ENCODE data around the gene LYG1. TPM values are rescaled to one million over a fixed set of nuclear protein-coding genes. Genes with fewer than 3 reads are reported as not detected.
"Not testable (repeated sequence)": the region's sequence is repeated elsewhere in the genome, so short reads cannot be mapped to it uniquely, and the experiment has no call there.

Gene LYG1
- total RNA-seq (10 to 100 TPM in 1 of 5 donors, 1 to 10 TPM in 2, not detected in 2; 1.1 to 16.4 (median 2.6) TPM), polyA plus RNA-seq (1 to 10 TPM in 1 of 3 donors, under 1 TPM in 1, not detected in 1; 1.00 to 3.7 TPM)
- long read RNA-seq, donor 1: 0 reads
- long read RNA-seq, donor 2: 0 reads
- long read RNA-seq, donor 3: 0 reads
- long read RNA-seq, donor 4: 0 reads
- long read RNA-seq, donor 5: 0 reads
- long read RNA-seq, donor 6: 0 reads
- long read RNA-seq, donor 7: 0 reads
- long read RNA-seq, donor 8: 0 reads
- long read RNA-seq, donor 9: 0 reads
- long read RNA-seq, donor 10: 0 reads

GRCh38 chr2:99301097-99301496 lies at the start of gene LYG1:
TSS of gene LYG1 (minus strand) at chr2:99301197. CDS start at chr2:99295670, 5,527 bp downstream.
- H3K9me3 ChIP-seq; H3K27me3 ChIP-seq; intact Hi-C loops (cut with DNase I; ENCODE audit: low total_unique reads); DNase-seq; H3K27ac ChIP-seq; H3K4me3 ChIP-seq; H3K4me1 ChIP-seq: not testable (repeated sequence)
- peaks cover 8 to 30% (median 21%) of the 10 kb centered on the region in 4 donors for H3K36me3 ChIP-seq
- 82 to 96% (median 93%) methylated on average over 2 of the region's 2 CpGs for WGBS, 5 donors

DNA sequence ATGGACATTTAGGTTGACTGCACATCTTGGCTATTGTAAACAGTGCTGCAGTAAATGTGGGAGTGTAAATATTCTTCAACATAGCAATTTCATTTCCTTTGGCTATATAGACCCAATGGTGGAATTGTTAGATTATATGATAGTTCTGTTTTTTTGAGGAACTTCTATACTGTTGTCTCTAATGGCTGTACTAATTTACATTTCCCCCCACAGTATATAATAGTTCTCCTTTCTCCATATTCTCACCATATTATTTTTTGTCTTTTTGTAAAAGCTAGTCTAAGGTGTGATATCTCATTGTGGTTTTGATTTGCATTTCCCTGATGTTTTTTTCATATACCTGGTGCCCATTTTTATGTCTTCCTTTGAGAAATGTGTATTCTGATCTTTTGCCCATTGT lies 49.2 kb upstream of the LYG1 start:
- H3K36me3 ChIP-seq: no peaks in the 10 kb centered on the region
- intact Hi-C loops (cut with DNase I; ENCODE audit: low total_unique reads): no loop called here
- H3K4me3 ChIP-seq: no peak overlapping the region
- DNase-seq: no peak
- no peak overlapping the region for H3K27ac ChIP-seq
- no peaks in the 10 kb centered on the region for H3K9me3 ChIP-seq
- H3K4me1 ChIP-seq: peaks cover 0 to 37% (median 9%) of the 10 kb centered on the region in 4 donors
- TF ChIP-seq, protein P1, sequence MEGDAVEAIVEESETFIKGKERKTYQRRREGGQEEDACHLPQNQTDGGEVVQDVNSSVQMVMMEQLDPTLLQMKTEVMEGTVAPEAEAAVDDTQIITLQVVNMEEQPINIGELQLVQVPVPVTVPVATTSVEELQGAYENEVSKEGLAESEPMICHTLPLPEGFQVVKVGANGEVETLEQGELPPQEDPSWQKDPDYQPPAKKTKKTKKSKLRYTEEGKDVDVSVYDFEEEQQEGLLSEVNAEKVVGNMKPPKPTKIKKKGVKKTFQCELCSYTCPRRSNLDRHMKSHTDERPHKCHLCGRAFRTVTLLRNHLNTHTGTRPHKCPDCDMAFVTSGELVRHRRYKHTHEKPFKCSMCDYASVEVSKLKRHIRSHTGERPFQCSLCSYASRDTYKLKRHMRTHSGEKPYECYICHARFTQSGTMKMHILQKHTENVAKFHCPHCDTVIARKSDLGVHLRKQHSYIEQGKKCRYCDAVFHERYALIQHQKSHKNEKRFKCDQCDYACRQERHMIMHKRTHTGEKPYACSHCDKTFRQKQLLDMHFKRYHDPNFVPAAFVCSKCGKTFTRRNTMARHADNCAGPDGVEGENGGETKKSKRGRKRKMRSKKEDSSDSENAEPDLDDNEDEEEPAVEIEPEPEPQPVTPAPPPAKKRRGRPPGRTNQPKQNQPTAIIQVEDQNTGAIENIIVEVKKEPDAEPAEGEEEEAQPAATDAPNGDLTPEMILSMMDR (IDR thresholded peaks at IDR 0.05): no peak
- TF ChIP-seq POLR2AphosphoS5 (IDR thresholded peaks at IDR 0.05) (no peak), EP300 (IDR thresholded peaks at IDR 0.05) (no peak), POLR2A (IDR thresholded peaks at IDR 0.05) (no peak)
- H3K27me3 ChIP-seq: no peaks in the 10 kb centered on the region

GRCh38 chr2:99348173-99348572 lies 47.2 kb upstream of the LYG1 start:
- no peaks in the 10 kb centered on the region for H3K9me3 ChIP-seq
- intact Hi-C loops (cut with DNase I; ENCODE audit: low total_unique reads): no loop called here
- no peak for DNase-seq
- H3K27me3 ChIP-seq: no peaks in the 10 kb centered on the region
- no peaks in the 10 kb centered on the region for H3K36me3 ChIP-seq
- H3K4me3 ChIP-seq: no peak overlapping the region
- TF ChIP-seq POLR2AphosphoS5 (IDR thresholded peaks at IDR 0.05): no peak
- no peak for TF ChIP-seq POLR2A (IDR thresholded peaks at IDR 0.05)
- TF ChIP-seq EP300 (IDR thresholded peaks at IDR 0.05): no peak
- TF ChIP-seq, protein P1 (IDR thresholded peaks at IDR 0.05): no peak
- WGBS, 5 donors: 70 to 91% (median 78%) methylated on average over 3 of the region's 3 CpGs
- no peak overlapping the region for H3K27ac ChIP-seq
- peaks cover 0 to 33% (median 9%) of the 10 kb centered on the region in 4 donors for H3K4me1 ChIP-seq

- TF ChIP-seq, protein P1 (IDR thresholded peaks at IDR 0.05): no peak
- TF ChIP-seq POLR2A (IDR thresholded peaks at IDR 0.05) (no peak), POLR2AphosphoS5 (IDR thresholded peaks at IDR 0.05) (no peak), EP300 (IDR thresholded peaks at IDR 0.05) (no peak)
- intact Hi-C loops (cut with DNase I; ENCODE audit: low total_unique reads): no loop called here
These were observed 45.2 kb upstream of the LYG1 start for GRCh38 chr2:99346218-99346617.

GRCh38 chr2:99345446-99345845 lies 44.4 kb upstream of the LYG1 start:
- 96 to 100% (median 97%) methylated on average over 7 of the region's 7 CpGs for WGBS, 5 donors
- intact Hi-C loops (cut with DNase I; ENCODE audit: low total_unique reads); H3K27me3 ChIP-seq; H3K4me3 ChIP-seq; H3K36me3 ChIP-seq; H3K27ac ChIP-seq; H3K9me3 ChIP-seq; DNase-seq: not testable (repeated sequence)
- peaks cover 2 to 42% (median 13%) of the 10 kb centered on the region in 4 donors for H3K4me1 ChIP-seq

More at GRCh38 chr2:99346218-99346617, 45.2 kb upstream of the LYG1 start:
- DNase-seq: no peak
- Histone ChIP-seq H3K9me3 (no peaks in the 10 kb centered on the region), H3K36me3 (no peaks in the 10 kb centered on the region), H3K27ac (no peak overlapping the region), H3K4me3 (no peak overlapping the region), H3K27me3 (no peaks in the 10 kb centered on the region), H3K4me1 (peaks cover 0 to 36% (median 9%) of the 10 kb centered on the region in 4 donors)
